SH-SY5Y (cell line): Measurements from ENCODE around the gene GRIN3B.

Experiments used
- GATA2 ChIP-seq: IDR thresholded peaks from 2 replicates; pipeline ENCODE4 v1.6.1; 2011; ENCODE audit warnings: mild to moderate bottlenecking, low read depth, low read length
- GATA3 ChIP-seq: IDR thresholded peaks from 2 replicates; pipeline ENCODE4 v1.6.1; 2011; ENCODE audit warnings: low read depth, mild to moderate bottlenecking, low read length, moderate library complexity

DNA sequence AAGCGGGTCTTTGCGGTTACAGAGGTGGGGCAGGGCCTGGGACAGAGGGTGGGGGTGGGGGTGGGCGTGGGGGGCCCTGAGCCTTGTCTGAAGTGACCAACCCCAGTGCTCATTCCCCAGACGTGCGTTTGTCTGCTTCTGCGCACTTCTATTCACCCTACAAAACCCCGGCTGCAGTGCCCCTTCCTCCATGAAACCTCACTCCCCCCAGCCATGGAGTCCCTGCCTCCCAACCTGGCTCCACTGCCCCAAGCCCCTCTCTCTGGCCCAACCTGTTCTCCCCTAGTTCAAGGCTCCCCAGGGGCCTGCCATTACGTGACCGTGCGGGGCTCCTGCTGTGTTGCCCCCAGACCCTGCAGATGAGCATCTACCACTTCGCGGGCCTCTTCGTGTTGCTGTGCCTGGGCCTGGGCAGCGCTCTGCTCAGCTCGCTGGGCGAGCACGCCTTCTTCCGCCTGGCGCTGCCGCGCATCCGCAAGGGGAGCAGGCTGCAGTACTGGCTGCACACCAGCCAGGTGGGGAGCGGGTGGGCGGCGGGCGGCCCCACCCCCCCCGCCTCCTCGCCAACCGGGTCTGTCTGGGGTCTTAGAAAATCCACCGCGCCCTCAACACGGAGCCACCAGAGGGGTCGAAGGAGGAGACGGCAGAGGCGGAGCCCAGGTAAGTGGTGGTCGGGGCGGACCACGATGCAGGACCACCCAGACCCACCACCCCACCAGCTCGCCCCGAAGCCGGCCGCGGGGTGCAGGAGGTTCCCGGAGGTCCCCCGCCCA, 8.2 kb downstream of the GRIN3B start:
- no peak for TF ChIP-seq GATA2
- no peak for TF ChIP-seq GATA3
